Tibial nerve (tissue), 3 donors: ENCODE data around the gene TNS3.

Experiments
- POLR2A ChIP-seq, 2 donors: fragments of 450-650 bp; IDR thresholded peaks; one replicate each; pipeline ENCODE4 v1.6.1; 2017; ENCODE audit warnings: antibody characterized with exemption in 2 of 2, mild to moderate bottlenecking in 2 of 2, moderate library complexity in 2 of 2
- TF ChIP-seq, protein P1 (sequence below), 5 experiments: fragments of 200-600 bp in 3 of 5; fragments of 450-650 bp in 2 of 5; sonication (generic) in 3 of 5; IDR thresholded peaks; one replicate each; pipeline ENCODE4 v1.5.1; 2016 to 2019; ENCODE audit warnings: antibody characterized with exemption in 5 of 5, mild to moderate bottlenecking in 3 of 5, moderate library complexity in 2 of 5

DNA sequence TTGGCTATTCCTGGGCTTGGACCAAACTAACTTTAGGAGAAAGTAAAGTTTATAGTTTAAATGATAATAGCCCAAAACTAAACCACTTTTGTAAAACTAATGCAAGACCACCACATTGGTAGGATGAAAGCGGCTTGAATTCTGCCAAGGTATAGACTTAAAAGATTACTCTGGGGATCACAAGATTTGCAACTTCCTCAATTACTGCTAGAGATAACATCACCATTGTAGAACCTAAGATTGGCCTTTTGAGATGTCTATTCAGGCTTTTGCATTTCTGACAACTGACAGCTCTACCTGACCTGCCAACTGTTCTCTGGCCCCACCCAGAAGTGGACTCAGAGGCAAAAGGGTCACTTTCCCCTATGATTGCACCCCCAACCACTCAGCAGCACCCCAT lies 162.4 kb downstream of the TNS3 start:
- TF ChIP-seq POLR2A (IDR thresholded peaks at IDR 0.05), result no peak
- TF ChIP-seq, protein P1, sequence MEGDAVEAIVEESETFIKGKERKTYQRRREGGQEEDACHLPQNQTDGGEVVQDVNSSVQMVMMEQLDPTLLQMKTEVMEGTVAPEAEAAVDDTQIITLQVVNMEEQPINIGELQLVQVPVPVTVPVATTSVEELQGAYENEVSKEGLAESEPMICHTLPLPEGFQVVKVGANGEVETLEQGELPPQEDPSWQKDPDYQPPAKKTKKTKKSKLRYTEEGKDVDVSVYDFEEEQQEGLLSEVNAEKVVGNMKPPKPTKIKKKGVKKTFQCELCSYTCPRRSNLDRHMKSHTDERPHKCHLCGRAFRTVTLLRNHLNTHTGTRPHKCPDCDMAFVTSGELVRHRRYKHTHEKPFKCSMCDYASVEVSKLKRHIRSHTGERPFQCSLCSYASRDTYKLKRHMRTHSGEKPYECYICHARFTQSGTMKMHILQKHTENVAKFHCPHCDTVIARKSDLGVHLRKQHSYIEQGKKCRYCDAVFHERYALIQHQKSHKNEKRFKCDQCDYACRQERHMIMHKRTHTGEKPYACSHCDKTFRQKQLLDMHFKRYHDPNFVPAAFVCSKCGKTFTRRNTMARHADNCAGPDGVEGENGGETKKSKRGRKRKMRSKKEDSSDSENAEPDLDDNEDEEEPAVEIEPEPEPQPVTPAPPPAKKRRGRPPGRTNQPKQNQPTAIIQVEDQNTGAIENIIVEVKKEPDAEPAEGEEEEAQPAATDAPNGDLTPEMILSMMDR (IDR thresholded peaks at IDR 0.05), result no peak
